ENCODE data around the gene EMX1.

The EMX1 gene

DNA sequence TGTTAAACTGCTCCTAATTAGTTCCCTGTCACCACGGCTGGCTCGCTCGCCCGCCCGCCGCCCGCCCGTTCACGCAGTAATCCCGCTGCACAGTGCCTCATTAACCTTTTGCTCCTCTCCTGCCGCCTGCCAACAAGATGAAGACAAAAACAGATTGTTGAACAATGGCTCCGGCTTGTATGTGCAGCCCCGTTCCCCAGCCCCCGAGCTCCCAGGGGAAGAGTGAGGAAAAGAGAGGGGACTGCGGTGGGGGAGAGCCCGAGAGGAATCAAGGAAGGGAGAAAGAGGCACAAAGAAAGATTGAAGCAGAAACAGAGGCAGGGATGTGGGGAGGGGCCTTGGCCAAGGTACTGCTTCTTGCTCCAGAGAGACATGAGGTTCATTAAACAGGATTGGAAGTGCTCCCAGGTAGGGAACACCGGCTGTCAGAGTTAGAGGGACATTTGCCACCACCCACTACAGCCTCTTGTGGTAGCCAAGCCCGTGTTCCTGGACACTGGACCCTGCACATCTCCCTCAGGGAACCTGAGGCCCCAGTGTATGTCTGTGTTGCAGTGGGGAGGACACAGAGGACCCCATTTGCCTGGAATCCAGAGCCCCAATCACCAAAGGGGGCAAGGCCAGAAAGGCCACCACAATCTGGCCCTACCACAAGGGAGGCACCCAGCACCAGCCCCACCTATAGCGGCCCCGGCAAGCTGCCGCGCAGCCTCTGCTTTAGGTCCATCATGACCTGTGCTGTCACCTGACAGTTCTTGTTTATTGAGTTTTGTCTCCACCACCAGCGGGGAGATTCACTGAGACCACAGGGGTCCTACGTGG lies 38.1 kb downstream of the EMX1 start:
- H3K36me3 ChIP-seq (ENCODE audit: insufficient read depth) = no peaks in the 10 kb centered on the region
- H3K4me2 ChIP-seq = no peak overlapping the region
- no peaks in the 10 kb centered on the region for H4K20me1 ChIP-seq (ENCODE audit: insufficient read depth)
- H3K4me3 ChIP-seq (IDR thresholded peaks at IDR 0.05; ENCODE audit: insufficient read depth, low read depth, low read length) = no peak overlapping the region
- H2AFZ ChIP-seq (ENCODE audit: low read depth) = no peak overlapping the region
- TF ChIP-seq, protein P1, sequence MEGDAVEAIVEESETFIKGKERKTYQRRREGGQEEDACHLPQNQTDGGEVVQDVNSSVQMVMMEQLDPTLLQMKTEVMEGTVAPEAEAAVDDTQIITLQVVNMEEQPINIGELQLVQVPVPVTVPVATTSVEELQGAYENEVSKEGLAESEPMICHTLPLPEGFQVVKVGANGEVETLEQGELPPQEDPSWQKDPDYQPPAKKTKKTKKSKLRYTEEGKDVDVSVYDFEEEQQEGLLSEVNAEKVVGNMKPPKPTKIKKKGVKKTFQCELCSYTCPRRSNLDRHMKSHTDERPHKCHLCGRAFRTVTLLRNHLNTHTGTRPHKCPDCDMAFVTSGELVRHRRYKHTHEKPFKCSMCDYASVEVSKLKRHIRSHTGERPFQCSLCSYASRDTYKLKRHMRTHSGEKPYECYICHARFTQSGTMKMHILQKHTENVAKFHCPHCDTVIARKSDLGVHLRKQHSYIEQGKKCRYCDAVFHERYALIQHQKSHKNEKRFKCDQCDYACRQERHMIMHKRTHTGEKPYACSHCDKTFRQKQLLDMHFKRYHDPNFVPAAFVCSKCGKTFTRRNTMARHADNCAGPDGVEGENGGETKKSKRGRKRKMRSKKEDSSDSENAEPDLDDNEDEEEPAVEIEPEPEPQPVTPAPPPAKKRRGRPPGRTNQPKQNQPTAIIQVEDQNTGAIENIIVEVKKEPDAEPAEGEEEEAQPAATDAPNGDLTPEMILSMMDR (conservative IDR thresholded peaks at IDR 0.05; ENCODE audit: low read depth, low read length) = no peak
- no peak overlapping the region for H3K9ac ChIP-seq
- no peaks in the 10 kb centered on the region for H3K79me2 ChIP-seq (ENCODE audit: insufficient read depth, low read depth)
- no peak overlapping the region for H3K27ac ChIP-seq
- no peaks in the 10 kb centered on the region for H3K27me3 ChIP-seq (ENCODE audit: insufficient read depth, low read depth)
- H3K4me1 ChIP-seq (ENCODE audit: low read depth, poor library complexity, severe bottlenecking) = no peaks in the 10 kb centered on the region

DNA sequence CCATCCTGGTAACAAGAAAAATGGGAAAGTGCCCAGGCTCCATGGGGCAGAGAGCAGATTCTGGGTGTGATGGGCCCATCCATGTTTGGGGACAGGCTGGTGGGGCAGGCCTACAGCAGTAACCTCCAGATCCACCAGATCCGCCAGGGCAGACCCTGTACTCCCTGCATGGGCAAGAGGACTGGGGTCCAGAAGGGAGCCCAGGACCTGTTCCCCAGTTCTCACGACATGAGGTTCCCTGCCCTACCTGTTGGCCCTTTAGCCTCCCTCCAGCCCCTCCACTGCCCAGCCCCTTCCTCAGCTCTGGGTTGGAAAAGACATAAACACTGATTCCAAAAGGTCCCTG lies 38.7 kb downstream of the EMX1 start:
- H3K27me3 ChIP-seq (ENCODE audit: insufficient read depth, low read depth) = no peaks in the 10 kb centered on the region
- no peaks in the 10 kb centered on the region for H3K4me1 ChIP-seq (ENCODE audit: low read depth, poor library complexity, severe bottlenecking)
- TF ChIP-seq, protein P1 (conservative IDR thresholded peaks at IDR 0.05; ENCODE audit: low read depth, low read length) = no peak
- H3K79me2 ChIP-seq (ENCODE audit: insufficient read depth, low read depth) = no peaks in the 10 kb centered on the region
- no peak overlapping the region for H3K4me3 ChIP-seq (IDR thresholded peaks at IDR 0.05; ENCODE audit: insufficient read depth, low read depth, low read length)
- no peak overlapping the region for H3K4me2 ChIP-seq
- no peak overlapping the region for H3K9ac ChIP-seq
- H3K27ac ChIP-seq = no peak overlapping the region
- no peaks in the 10 kb centered on the region for H4K20me1 ChIP-seq (ENCODE audit: insufficient read depth)
- no peak overlapping the region for H2AFZ ChIP-seq (ENCODE audit: low read depth)
- H3K36me3 ChIP-seq (ENCODE audit: insufficient read depth) = no peaks in the 10 kb centered on the region

DNA sequence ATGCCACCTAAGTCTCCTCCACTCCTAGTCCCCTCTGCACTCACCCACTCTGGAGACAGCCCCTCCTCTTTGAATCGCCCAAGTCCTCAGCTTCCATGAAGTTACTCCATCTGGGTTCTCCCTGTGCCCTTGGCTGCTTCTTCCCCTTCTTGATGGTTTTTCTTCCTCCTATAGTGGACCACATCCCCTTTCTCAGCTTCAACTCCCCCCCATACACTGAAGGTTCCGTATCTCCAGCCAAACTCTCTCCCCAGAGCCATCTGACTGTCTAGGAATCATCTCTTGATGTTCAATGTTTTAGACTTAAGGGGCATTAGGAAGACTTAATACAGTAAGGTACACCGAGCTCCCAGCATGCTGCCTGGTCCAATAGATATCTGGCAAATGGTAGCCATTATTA lies 39.6 kb downstream of the EMX1 start:
- Histone ChIP-seq H3K79me2 (ENCODE audit: insufficient read depth, low read depth) (no peaks in the 10 kb centered on the region), H3K4me3 (IDR thresholded peaks at IDR 0.05; ENCODE audit: insufficient read depth, low read depth, low read length) (no peak overlapping the region), H3K27ac (no peak overlapping the region), H2AFZ (ENCODE audit: low read depth) (no peak overlapping the region), H3K9ac (no peak overlapping the region), H4K20me1 (ENCODE audit: insufficient read depth) (no peaks in the 10 kb centered on the region), H3K4me2 (no peak overlapping the region), H3K36me3 (ENCODE audit: insufficient read depth) (no peaks in the 10 kb centered on the region), H3K4me1 (ENCODE audit: low read depth, poor library complexity, severe bottlenecking) (no peaks in the 10 kb centered on the region), H3K27me3 (ENCODE audit: insufficient read depth, low read depth) (no peaks in the 10 kb centered on the region)
- TF ChIP-seq, protein P1 (conservative IDR thresholded peaks at IDR 0.05; ENCODE audit: low read depth, low read length) = no peak

DNA sequence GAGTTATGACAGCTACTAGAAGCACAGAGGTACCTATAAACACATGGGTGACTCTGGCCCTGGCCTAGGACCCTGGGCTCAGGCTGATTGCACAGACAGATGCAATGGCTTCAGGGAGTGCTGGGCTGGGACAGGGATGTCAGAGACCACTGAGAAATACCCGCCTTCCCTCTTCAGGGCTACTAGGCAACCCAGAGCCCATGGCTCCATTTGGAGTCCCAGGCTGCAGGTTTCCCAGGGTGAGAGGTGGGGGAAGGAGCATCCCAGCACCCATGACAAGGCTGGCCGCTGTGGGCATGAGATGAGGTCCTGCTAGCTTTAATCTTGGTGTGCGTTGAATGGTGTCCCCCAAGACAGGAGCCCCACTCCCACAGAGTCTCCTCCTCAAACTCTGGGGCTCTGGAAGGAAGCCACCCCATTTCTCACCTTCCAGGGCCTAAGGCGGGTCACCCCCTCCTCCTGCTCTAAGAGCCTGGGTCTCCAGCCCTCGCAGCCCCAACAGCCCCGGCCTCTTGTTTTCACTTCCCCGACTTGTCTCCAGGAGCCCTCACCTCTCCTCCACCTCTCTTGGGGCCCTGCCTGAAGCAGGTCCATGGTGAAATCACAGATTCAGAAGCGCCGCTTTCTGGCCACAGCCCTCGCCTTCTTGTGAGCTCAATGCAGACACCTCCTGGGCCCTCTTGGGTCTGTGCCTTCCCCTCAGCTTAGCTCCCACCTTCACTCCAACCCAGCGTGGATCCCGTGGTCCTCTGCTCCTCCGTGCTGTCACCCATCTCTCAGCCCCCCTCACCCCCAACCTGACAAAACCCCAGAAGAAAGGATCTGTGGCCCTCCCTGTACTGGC lies 41.4 kb downstream of the EMX1 start:
- TF ChIP-seq, protein P1 (conservative IDR thresholded peaks at IDR 0.05; ENCODE audit: low read depth, low read length) = no peak
- Histone ChIP-seq H3K27ac (no peak overlapping the region), H3K27me3 (ENCODE audit: insufficient read depth, low read depth) (no peaks in the 10 kb centered on the region), H3K36me3 (ENCODE audit: insufficient read depth) (no peaks in the 10 kb centered on the region), H4K20me1 (ENCODE audit: insufficient read depth) (no peaks in the 10 kb centered on the region), H2AFZ (ENCODE audit: low read depth) (no peak overlapping the region), H3K4me3 (IDR thresholded peaks at IDR 0.05; ENCODE audit: insufficient read depth, low read depth, low read length) (no peak overlapping the region), H3K4me1 (ENCODE audit: low read depth, poor library complexity, severe bottlenecking) (no peaks in the 10 kb centered on the region), H3K79me2 (ENCODE audit: insufficient read depth, low read depth) (no peaks in the 10 kb centered on the region), H3K4me2 (no peak overlapping the region), H3K9ac (no peak overlapping the region)

Measured in KMS-11 (cell line).